Lung (tissue), 12 donors: ENCODE results near the gene PCDHGA8. TPM values are rescaled to one million over a fixed set of nuclear protein-coding genes. Genes with fewer than 3 reads are reported as not detected.

ENCODE experiments used
- ATAC-seq: fragments of 200-7000 bp; cut with Tn5 transposase; one replicate; pipeline ENCODE4 v1.9.1; 2020; ENCODE audit warnings: moderate number of reproducible peaks; ENCODE audit not compliant: insufficient read depth, low FRiP score
- DNase-seq, 3 donors: peaks; one replicate each; pipeline ENCODE4 v3.0.0-alpha.2; 2013 to 2017
- H3K27ac ChIP-seq, 2 donors: one replicate each; pipeline ENCODE4 v1.5.1; 2013; ENCODE audit warnings: mild to moderate bottlenecking in 2 of 2, moderate library complexity in 2 of 2, control low read depth in 1 of 2, inconsistent platforms in 1 of 2, low read depth in 1 of 2, low read length in 1 of 2
- H3K27me3 ChIP-seq, 3 donors: one replicate each; pipeline ENCODE4 v1.5.1; 2013; ENCODE audit warnings: low read length in 2 of 3; ENCODE audit not compliant: control insufficient read depth in 3 of 3, insufficient read depth in 3 of 3
- H3K36me3 ChIP-seq, 4 donors: one replicate each; pipeline ENCODE4 v1.5.1; 2013; ENCODE audit warnings: low read length in 4 of 4, mild to moderate bottlenecking in 1 of 4, moderate library complexity in 1 of 4; ENCODE audit not compliant: control insufficient read depth in 4 of 4, insufficient read depth in 4 of 4
- H3K4me1 ChIP-seq, 5 donors: one replicate each; pipeline ENCODE4 v1.5.1; 2013; ENCODE audit warnings: low read length in 5 of 5, mild to moderate bottlenecking in 2 of 5, moderate library complexity in 1 of 5; ENCODE audit not compliant: control insufficient read depth in 5 of 5, insufficient read depth in 5 of 5
- H3K4me3 ChIP-seq: one replicate; pipeline ENCODE4 v1.5.1; 2013; ENCODE audit warnings: mild to moderate bottlenecking, control low read depth, moderate library complexity
- H3K9ac ChIP-seq, 2 donors: one replicate each; pipeline ENCODE4 v1.5.1; 2013; ENCODE audit warnings: low read length in 2 of 2, control low read depth in 1 of 2; ENCODE audit not compliant: insufficient read depth in 1 of 2
- H3K9me3 ChIP-seq, 4 donors: one replicate each; pipeline ENCODE4 v1.5.1; 2013; ENCODE audit warnings: low read length in 3 of 4, mild to moderate bottlenecking in 1 of 4, moderate library complexity in 1 of 4; ENCODE audit not compliant: control insufficient read depth in 4 of 4, insufficient read depth in 3 of 4
- CTCF ChIP-seq: IDR thresholded peaks from 2 replicates; pipeline ENCODE4 v1.5.1; 2012; ENCODE audit warnings: mild to moderate bottlenecking; ENCODE audit errors: control extremely low read depth, extremely low read depth
- WGBS, 2 donors: extraction: QIAGEN DNeasy Blood & Tissue Kit; methylation state at CpG; one replicate each; pipeline ENCODE4 v1.1.7; 2013; 5-methylcytosine and 5-hydroxymethylcytosine counted together
- polyA plus RNA-seq, 2 donors: library from polyadenylated mRNA; stranded (reverse); fragments of 200-250 nt; gene quantifications; one replicate each; pipeline ENCODE4 v1.2.1, GENCODE V29; 2013
- total RNA-seq, 2 donors: library from RNA; depleted of rRNA in 1 of 2; stranded (reverse); fragments of >200 nt in 1 of 2; gene quantifications; one replicate each; pipeline ENCODE4 v1.2.1, GENCODE V29; 2014 to 2021
- donor health status: control.
- donor health status: control.
- donor health status: Bipolar disorder and iron deficiency.
- donor health status: healthy.
- donor health status: DM: yes; HTN: yes; CAD: no.

PCDHGA8 gene
- total and polyA plus RNA-seq, 4 donors, result 0.06 to 7.3 (median 1.1) TPM

GRCh38 chr5:141437221-141437620 is 44.8 kb downstream of the PCDHGA8 start:
- Histone ChIP-seq H3K9me3 (peaks cover 7 to 35% (median 17%) of the 10 kb centered on the region in 4 donors), H3K27me3 (no peaks in the 10 kb centered on the region), H3K4me3 (no peak overlapping the region), H3K4me1 (peaks cover 0 to 2% (median 0%) of the 10 kb centered on the region in 5 donors), H3K9ac (no peak overlapping the region), H3K36me3 (peaks cover 0 to 18% (median 2%) of the 10 kb centered on the region in 4 donors), H3K27ac (no peak overlapping the region)
- DNase-seq (no peak), ATAC-seq (no peak)
- WGBS, 2 donors, result 94% methylated on average over 2 of the region's 2 CpGs
- TF ChIP-seq CTCF, result no peak

GRCh38 chr5:141439411-141440141 is 47.1 kb downstream of the PCDHGA8 start:
- DNase-seq (no peak), ATAC-seq (no peak)
- Histone ChIP-seq H3K9me3 (peaks cover 10 to 25% (median 18%) of the 10 kb centered on the region in 4 donors), H3K9ac (no peak overlapping the region), H3K4me3 (no peak overlapping the region), H3K27ac (no peak overlapping the region), H3K36me3 (peaks cover 0 to 18% (median 2%) of the 10 kb centered on the region in 4 donors), H3K27me3 (no peaks in the 10 kb centered on the region), H3K4me1 (no peaks in the 10 kb centered on the region)
- WGBS, 2 donors, result 66 to 73% methylated on average over 10 of the region's 10 CpGs
- TF ChIP-seq CTCF, result no peak

- ATAC-seq, result no peak
- Histone ChIP-seq H3K9ac (no peak overlapping the region), H3K36me3 (peaks cover 0 to 18% (median 2%) of the 10 kb centered on the region in 4 donors), H3K4me1 (no peaks in the 10 kb centered on the region), H3K4me3 (no peak overlapping the region), H3K27ac (no peak overlapping the region), H3K9me3 (peaks cover 10 to 25% (median 18%) of the 10 kb centered on the region in 4 donors), H3K27me3 (no peaks in the 10 kb centered on the region)
- 91 to 95% methylated on average over 9 of the region's 9 CpGs for WGBS, 2 donors
- TF ChIP-seq CTCF, result no peak
- no peak for DNase-seq
These were observed 47.9 kb downstream of the PCDHGA8 start for GRCh38 chr5:141440341-141440740.
